Activated CD4-positive, alpha-beta memory T cell treated with anti-CD3 and anti-CD28 coated beads for 36 hours (primary cell): ENCODE results near the gene CSTPP1. TPM values are rescaled to one million over a fixed set of nuclear protein-coding genes. Genes with fewer than 3 reads are reported as not detected.

Source experiments
- CTCF ChIA-PET: fragments of 350-600 bp; sonication (Branson Sonifier 250); formaldehyde crosslinking; loops from one replicate; lab custom pipeline; 2021; ENCODE audit warnings: antibody characterized with exemption, inconsistent platforms; lab: Charles Lee
- POLR2A ChIA-PET: fragments of 350-600 bp; sonication (Branson Sonifier 250); formaldehyde crosslinking; loops from one replicate; lab custom pipeline; 2021; ENCODE audit warnings: antibody characterized with exemption; lab: Charles Lee
- DNase-seq: peaks from one replicate; pipeline ENCODE4 v3.0.0-alpha.2; 2020
- H3K27ac Mint-ChIP-seq: one replicate; pipeline ENCODE4 v1.8.0; 2021; ENCODE audit warnings: mixed read lengths
- H3K27me3 Mint-ChIP-seq: one replicate; pipeline ENCODE4 v1.8.0; 2021; ENCODE audit warnings: mixed read lengths
- H3K36me3 Mint-ChIP-seq: one replicate; pipeline ENCODE4 v1.8.0; 2021; ENCODE audit warnings: mixed read lengths
- H3K4me1 Mint-ChIP-seq: one replicate; pipeline ENCODE4 v1.8.0; 2021; ENCODE audit warnings: low read depth, mixed read lengths
- H3K4me3 Mint-ChIP-seq: one replicate; pipeline ENCODE4 v1.8.0; 2021; ENCODE audit warnings: mild to moderate bottlenecking, mixed read lengths
- H3K9me3 Mint-ChIP-seq: one replicate; pipeline ENCODE4 v1.8.0; 2021; ENCODE audit warnings: mixed read lengths
- intact Hi-C: fragments of 100-400 bp; cut with micrococcal nuclease; formaldehyde crosslinking; loops from one replicate; pipeline ENCODE4 v1.15.1; 2023
- total RNA-seq, 2 experiments: library from RNA; stranded (reverse); gene quantifications; one replicate each; pipeline ENCODE4 v1.2.3, GENCODE V29; 2021

Gene CSTPP1
- total RNA-seq, 2 experiments from 2014 or later = 18.4 to 18.5 TPM

DNA sequence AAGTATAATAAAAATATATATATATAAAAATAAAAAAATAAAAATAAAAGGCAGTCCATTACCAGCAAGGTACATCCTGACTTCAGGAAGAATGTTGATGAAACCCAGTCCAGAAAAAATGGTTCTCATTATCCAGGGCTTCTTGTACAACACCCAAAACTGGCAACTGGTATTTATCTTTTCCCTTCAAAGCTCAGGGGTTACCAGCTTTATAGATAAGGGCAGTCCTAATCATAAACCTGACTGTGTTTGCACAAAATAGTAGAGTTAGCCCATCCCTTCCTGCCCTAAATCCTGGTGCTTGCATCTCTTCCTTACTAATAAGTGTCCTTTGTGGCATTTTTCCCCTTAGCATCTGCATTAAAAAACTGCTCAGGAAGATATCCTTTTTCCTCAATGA, 97.5 kb downstream of the CSTPP1 start:
- ChIA-PET POLR2A (no interaction called here), CTCF (no interaction called here)
- H3K4me1 Mint-ChIP-seq = no peaks in the 10 kb centered on the region
- intact Hi-C loops = no loop called here
- H3K4me3 Mint-ChIP-seq = no peak overlapping the region
- H3K9me3 Mint-ChIP-seq = no peaks in the 10 kb centered on the region
- no peak overlapping the region for H3K27ac Mint-ChIP-seq
- peaks cover 1% of the 10 kb centered on the region for H3K36me3 Mint-ChIP-seq
- DNase-seq = no peak
- H3K27me3 Mint-ChIP-seq = no peaks in the 10 kb centered on the region

- Mint-ChIP-seq H3K4me1 (no peaks in the 10 kb centered on the region), H3K9me3 (no peaks in the 10 kb centered on the region), H3K4me3 (no peak overlapping the region), H3K27ac (no peak overlapping the region), H3K27me3 (no peaks in the 10 kb centered on the region), H3K36me3 (peaks cover 1% of the 10 kb centered on the region)
- CTCF ChIA-PET = interaction anchor here (0.7 kb wide), 1 partner anchor 299 kb away, joined by 4 read pairs; no protein-coding TSS in a partner anchor
- no peak for DNase-seq
- intact Hi-C loops = no loop called here
- POLR2A ChIA-PET = no interaction called here
These were observed 98.5 kb downstream of the CSTPP1 start for GRCh38 chr11:47035108-47035507.

DNA sequence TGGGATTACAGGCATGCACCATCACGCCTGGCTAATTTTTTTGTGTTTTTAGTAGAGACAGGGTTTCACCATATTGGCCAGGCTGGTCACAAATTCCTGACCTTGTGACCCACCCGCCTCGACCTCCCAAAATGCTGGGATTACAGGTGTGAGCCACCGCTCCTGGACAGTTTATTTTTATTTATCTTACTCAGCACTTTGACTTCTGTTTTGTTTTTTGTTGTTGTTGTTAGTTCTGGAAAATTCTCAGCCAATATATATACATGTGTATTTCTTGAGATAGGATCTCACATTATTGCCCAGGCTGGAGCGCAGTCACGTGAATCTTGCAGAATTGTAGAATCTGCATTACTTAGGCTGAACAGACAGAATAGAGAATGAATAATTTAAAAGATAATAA, 107.6 kb downstream of the CSTPP1 start:
- H3K9me3 Mint-ChIP-seq = no peaks in the 10 kb centered on the region
- H3K27me3 Mint-ChIP-seq = no peaks in the 10 kb centered on the region
- no peak for DNase-seq
- H3K4me1 Mint-ChIP-seq = no peaks in the 10 kb centered on the region
- H3K36me3 Mint-ChIP-seq = no peaks in the 10 kb centered on the region
- no peak overlapping the region for H3K27ac Mint-ChIP-seq
- intact Hi-C loops = no loop called here
- no peak overlapping the region for H3K4me3 Mint-ChIP-seq
- ChIA-PET CTCF (no interaction called here), POLR2A (no interaction called here)

- Mint-ChIP-seq H3K27me3 (no peaks in the 10 kb centered on the region), H3K4me3 (no peak overlapping the region), H3K4me1 (no peaks in the 10 kb centered on the region), H3K9me3 (no peaks in the 10 kb centered on the region), H3K36me3 (peaks cover 4% of the 10 kb centered on the region), H3K27ac (no peak overlapping the region)
- CTCF ChIA-PET = no interaction called here
- intact Hi-C loops = no loop called here
- DNase-seq = no peak
- POLR2A ChIA-PET = no interaction called here
These were observed 111.4 kb downstream of the CSTPP1 start for GRCh38 chr11:47047972-47048371.

DNA sequence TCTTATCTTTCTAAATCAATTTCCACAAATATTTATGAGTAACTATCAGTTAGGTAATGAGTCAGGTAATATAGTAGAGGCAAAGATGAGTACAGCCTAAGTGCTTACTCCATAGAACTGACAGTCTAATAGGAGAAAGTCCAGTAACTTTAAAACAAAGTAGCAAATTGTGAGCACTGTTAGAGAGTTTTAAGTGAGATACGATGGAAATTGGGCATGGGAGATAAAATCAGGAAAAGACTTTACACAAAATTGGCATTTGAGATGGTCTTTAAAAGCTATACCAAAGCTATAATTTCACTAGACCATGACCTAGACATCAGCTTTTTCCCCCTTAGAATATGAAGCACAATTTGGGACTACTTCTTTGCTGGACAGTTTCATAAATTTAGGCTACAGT, 113.7 kb downstream of the CSTPP1 start:
- Mint-ChIP-seq H3K9me3 (no peaks in the 10 kb centered on the region), H3K27ac (no peak overlapping the region), H3K4me1 (no peaks in the 10 kb centered on the region), H3K4me3 (no peak overlapping the region), H3K36me3 (peaks cover 9% of the 10 kb centered on the region), H3K27me3 (no peaks in the 10 kb centered on the region)
- CTCF ChIA-PET = no interaction called here
- DNase-seq = no peak
- intact Hi-C loops = no loop called here
- POLR2A ChIA-PET = no interaction called here

DNA sequence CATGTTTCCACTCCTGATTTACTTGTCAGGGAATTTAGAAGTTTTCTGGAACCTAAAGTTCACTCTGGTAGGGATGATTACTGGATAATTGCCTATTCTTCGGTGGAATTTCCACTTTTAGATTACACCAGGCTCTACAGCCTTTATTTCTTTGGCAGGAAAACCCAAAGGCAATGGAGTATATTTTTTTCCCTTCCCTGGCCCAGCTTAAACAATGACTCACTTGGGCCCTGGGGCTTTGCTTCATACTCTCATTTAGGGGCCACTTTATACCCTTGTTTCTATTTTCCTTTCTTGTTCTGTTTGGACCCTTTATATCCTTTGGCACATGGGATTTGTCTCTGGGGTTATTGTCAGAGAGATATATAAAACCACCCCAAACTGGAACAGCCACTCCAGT, 114.7 kb downstream of the CSTPP1 start:
- Mint-ChIP-seq H3K36me3 (peaks cover 9% of the 10 kb centered on the region), H3K27me3 (no peaks in the 10 kb centered on the region), H3K9me3 (no peaks in the 10 kb centered on the region), H3K27ac (no peak overlapping the region), H3K4me1 (no peaks in the 10 kb centered on the region), H3K4me3 (no peak overlapping the region)
- POLR2A ChIA-PET = no interaction called here
- CTCF ChIA-PET = no interaction called here
- intact Hi-C loops = no loop called here
- no peak for DNase-seq

DNA sequence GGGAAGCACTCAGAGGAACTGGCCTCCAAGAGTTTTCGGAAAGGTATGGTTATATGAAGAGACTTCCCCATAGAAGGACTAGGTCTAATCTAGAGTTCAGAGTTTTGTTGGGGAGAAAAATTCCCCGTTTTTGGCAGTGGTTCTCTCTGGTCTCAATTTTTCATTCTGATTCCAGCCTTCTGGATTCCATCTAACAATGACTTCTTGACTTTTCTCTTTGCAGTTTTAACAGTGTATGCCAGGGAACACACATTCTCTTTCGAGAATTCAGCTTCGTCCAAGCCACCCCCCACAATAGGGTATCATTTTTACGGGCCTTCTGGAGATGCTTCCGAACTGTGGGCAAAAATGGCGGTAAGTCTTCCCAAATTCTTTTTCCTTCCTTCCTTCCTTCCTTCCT, 115.6 kb downstream of the CSTPP1 start:
- Mint-ChIP-seq H3K36me3 (peaks cover 12% of the 10 kb centered on the region), H3K27ac (no peak overlapping the region), H3K27me3 (no peaks in the 10 kb centered on the region), H3K9me3 (no peaks in the 10 kb centered on the region), H3K4me1 (no peaks in the 10 kb centered on the region), H3K4me3 (no peak overlapping the region)
- intact Hi-C loops = no loop called here
- ChIA-PET CTCF (no interaction called here), POLR2A (no interaction called here)
- DNase-seq = no peak

GRCh38 chr11:47052576-47052975, 116.0 kb downstream of the CSTPP1 start:
- ChIA-PET POLR2A (no interaction called here), CTCF (no interaction called here)
- no peaks in the 10 kb centered on the region for H3K27me3 Mint-ChIP-seq
- no peak overlapping the region for H3K4me3 Mint-ChIP-seq
- DNase-seq = no peak
- no peaks in the 10 kb centered on the region for H3K4me1 Mint-ChIP-seq
- H3K9me3 Mint-ChIP-seq = peaks cover 3% of the 10 kb centered on the region
- intact Hi-C loops = no loop called here
- no peak overlapping the region for H3K27ac Mint-ChIP-seq
- peaks cover 15% of the 10 kb centered on the region for H3K36me3 Mint-ChIP-seq

GRCh38 chr11:47055534-47055933, 119.0 kb downstream of the CSTPP1 start:
- CTCF ChIA-PET = no interaction called here
- POLR2A ChIA-PET = no interaction called here
- intact Hi-C loops = no loop called here

DNA sequence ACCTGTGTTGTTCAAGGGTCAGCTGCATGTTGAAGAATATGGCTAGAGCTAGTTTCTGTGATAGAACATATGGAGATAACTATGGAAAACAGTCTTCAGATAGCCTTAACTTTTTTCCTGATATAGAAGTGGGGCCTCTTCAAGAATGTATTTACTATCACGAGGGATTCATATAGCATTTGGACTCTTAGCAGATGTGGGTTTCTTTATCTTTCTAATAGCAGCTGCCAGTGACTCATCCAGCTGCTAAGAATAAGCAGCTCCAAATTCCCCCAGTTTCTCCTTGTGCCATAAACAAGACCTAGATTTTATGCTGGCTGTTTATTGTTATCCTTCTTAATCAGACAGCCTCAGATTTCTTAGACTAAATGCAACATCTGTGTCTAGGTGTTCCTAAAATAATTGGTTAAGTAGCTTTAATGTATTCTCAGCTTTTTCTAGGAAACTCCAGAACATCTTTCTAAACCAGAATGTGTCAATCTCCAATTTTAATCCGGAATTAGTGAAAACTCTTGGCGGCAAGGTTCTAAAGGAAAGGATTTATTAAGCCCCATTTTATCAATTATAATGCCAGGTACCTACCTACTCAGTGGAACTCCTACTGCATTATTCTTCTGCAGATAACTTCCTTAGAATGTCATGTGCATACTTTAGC, 119.8 kb downstream of the CSTPP1 start:
- Mint-ChIP-seq H3K4me3 (no peak overlapping the region), H3K36me3 (peaks cover 21% of the 10 kb centered on the region), H3K27me3 (no peaks in the 10 kb centered on the region), H3K4me1 (peaks cover 5% of the 10 kb centered on the region), H3K27ac (no peak overlapping the region), H3K9me3 (peaks cover 3% of the 10 kb centered on the region)
- CTCF ChIA-PET = interaction anchor here (0.6 kb wide), 1 partner anchor 201 kb away, joined by 3 read pairs; no protein-coding TSS in a partner anchor
- POLR2A ChIA-PET = no interaction called here
- no peak for DNase-seq
- intact Hi-C loops = no loop called here

More at GRCh38 chr11:47055534-47055933, 119.0 kb downstream of the CSTPP1 start:
- Mint-ChIP-seq H3K4me1 (no peaks in the 10 kb centered on the region), H3K27me3 (no peaks in the 10 kb centered on the region), H3K27ac (no peak overlapping the region), H3K4me3 (no peak overlapping the region), H3K9me3 (peaks cover 3% of the 10 kb centered on the region), H3K36me3 (peaks cover 21% of the 10 kb centered on the region)
- DNase-seq = no peak

GRCh38 chr11:47057365-47057764, 120.8 kb downstream of the CSTPP1 start:
- peaks cover 3% of the 10 kb centered on the region for H3K9me3 Mint-ChIP-seq
- no peak overlapping the region for H3K4me3 Mint-ChIP-seq
- intact Hi-C loops = no loop called here
- H3K36me3 Mint-ChIP-seq = peaks cover 21% of the 10 kb centered on the region
- peaks cover 5% of the 10 kb centered on the region for H3K4me1 Mint-ChIP-seq
- H3K27ac Mint-ChIP-seq = no peak overlapping the region
- ChIA-PET CTCF (no interaction called here), POLR2A (no interaction called here)
- DNase-seq = no peak
- no peaks in the 10 kb centered on the region for H3K27me3 Mint-ChIP-seq

DNA sequence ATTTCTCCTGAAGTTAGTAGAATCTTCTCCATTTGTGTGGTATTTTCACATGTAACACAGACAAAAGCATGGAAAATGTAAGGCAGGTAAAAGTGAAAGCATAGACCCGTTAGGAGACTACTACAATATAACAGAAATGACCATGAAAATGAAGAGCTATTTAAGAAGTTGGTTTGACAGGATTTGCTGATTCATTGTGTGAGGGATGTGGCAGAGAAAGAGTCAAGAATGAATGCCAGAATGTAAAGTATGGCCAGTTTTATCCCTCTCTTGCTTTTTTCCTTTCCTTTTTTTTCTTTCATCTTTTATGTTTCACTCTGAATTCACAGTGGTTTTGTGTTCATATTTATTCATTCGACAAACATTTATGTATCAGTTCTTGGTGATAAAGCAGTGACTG, 124.2 kb downstream of the CSTPP1 start:
- Mint-ChIP-seq H3K9me3 (peaks cover 3% of the 10 kb centered on the region), H3K27me3 (no peaks in the 10 kb centered on the region), H3K36me3 (peaks cover 16% of the 10 kb centered on the region), H3K4me3 (no peak overlapping the region), H3K27ac (no peak overlapping the region), H3K4me1 (peaks cover 5% of the 10 kb centered on the region)
- intact Hi-C loops = no loop called here
- ChIA-PET CTCF (no interaction called here), POLR2A (no interaction called here)
- no peak for DNase-seq

DNA sequence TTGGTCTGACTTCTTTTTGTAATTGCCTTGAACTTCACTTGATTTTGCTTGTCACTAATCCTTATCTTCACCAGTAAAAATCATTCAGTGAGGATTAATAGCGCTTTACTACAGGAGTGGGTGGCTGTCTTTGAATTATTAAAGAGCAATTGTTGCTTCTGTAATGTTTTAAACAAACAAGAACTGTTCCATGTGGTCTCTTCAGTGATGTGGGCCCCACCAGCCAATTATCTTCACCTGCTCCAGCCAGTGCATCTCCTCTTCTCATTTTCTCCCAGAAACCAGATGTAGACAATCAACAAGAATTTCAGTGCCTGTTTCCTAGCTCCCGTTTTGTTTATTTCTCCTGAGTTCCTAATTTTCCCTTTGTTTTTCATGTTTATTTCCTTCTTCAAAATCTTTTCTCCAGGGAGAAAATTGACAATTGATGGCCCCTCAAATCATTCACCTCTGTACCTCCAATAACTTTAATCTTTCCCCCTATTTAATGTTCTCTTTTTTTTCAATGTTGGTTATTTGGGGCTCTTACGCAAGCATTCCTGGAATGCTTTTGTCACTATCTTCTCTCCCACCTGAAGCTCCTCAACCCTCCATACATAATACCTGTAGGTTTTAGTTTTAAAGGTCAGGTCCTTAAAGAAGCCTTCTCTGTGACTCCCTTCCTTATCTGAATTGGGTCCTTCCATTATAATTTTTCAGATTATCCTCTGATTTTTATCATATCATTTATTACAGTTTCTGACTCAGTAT, 125.0 kb downstream of the CSTPP1 start:
- intact Hi-C loops = no loop called here
- peaks cover 3% of the 10 kb centered on the region for H3K9me3 Mint-ChIP-seq
- H3K27ac Mint-ChIP-seq = no peak overlapping the region
- no peak for DNase-seq
- ChIA-PET POLR2A (no interaction called here), CTCF (no interaction called here)
- H3K4me1 Mint-ChIP-seq = peaks cover 5% of the 10 kb centered on the region
- peaks cover 13% of the 10 kb centered on the region for H3K36me3 Mint-ChIP-seq
- no peak overlapping the region for H3K4me3 Mint-ChIP-seq
- no peaks in the 10 kb centered on the region for H3K27me3 Mint-ChIP-seq
